NB4 (cell line): Measurements from ENCODE around the gene HIBADH.

Experiments used
- DNase-seq: peaks from one replicate; pipeline ENCODE4 v3.0.0; 2010; ENCODE audit warnings: low read depth
- H3K4me3 ChIP-seq: one replicate; pipeline ENCODE4 v1.5.1; 2011; ENCODE audit warnings: mild to moderate bottlenecking, low read depth, low read length, moderate library complexity
- CTCF ChIP-seq: IDR thresholded peaks from one replicate; pipeline ENCODE4 v1.5.1; 2012; ENCODE audit warnings: low read depth, low read length
- MAX ChIP-seq: IDR thresholded peaks from 2 replicates; pipeline ENCODE4 v1.6.1; 2011; ENCODE audit warnings: low read depth, low read length
- MYC ChIP-seq: IDR thresholded peaks from 2 replicates; pipeline ENCODE4 v1.6.1; 2011; ENCODE audit warnings: low read depth, low read length
- POLR2A ChIP-seq: IDR thresholded peaks from 2 replicates; pipeline ENCODE4 v1.6.1; 2011; ENCODE audit warnings: mild to moderate bottlenecking; ENCODE audit not compliant: insufficient read length; ENCODE audit errors: extremely low read depth

Gene HIBADH

GRCh38 chr7:27526611-27527347 is 135.9 kb downstream of the HIBADH start:
- DNase-seq, result no peak
- H3K4me3 ChIP-seq, result no peak overlapping the region
- TF ChIP-seq MAX, result no peak
- TF ChIP-seq MYC, result no peak
- TF ChIP-seq POLR2A, result no peak
- TF ChIP-seq CTCF, result no peak

GRCh38 chr7:27526131-27526530 is 136.6 kb downstream of the HIBADH start:
- DNase-seq, result no peak
- H3K4me3 ChIP-seq, result no peak overlapping the region

GRCh38 chr7:27523321-27523720 is 139.4 kb downstream of the HIBADH start:
- no peak for DNase-seq
- H3K4me3 ChIP-seq, result no peak overlapping the region
- TF ChIP-seq CTCF, result no peak
- TF ChIP-seq MYC, result no peak
- no peak for TF ChIP-seq MAX
- TF ChIP-seq POLR2A, result no peak

More at GRCh38 chr7:27526131-27526530, 136.6 kb downstream of the HIBADH start:
- TF ChIP-seq CTCF (no peak), MYC (no peak), POLR2A (no peak), MAX (no peak)

- no peak overlapping the region for H3K4me3 ChIP-seq
- DNase-seq, result no peak
- TF ChIP-seq POLR2A (no peak), CTCF (no peak), MAX (no peak), MYC (no peak)
Observed at GRCh38 chr7:27522566-27522965, 140.1 kb downstream of the HIBADH start.

- no peak overlapping the region for H3K4me3 ChIP-seq
- no peak for TF ChIP-seq MAX
- TF ChIP-seq CTCF, result no peak
- TF ChIP-seq POLR2A, result no peak
- no peak for TF ChIP-seq MYC
- DNase-seq, result no peak
Observed at GRCh38 chr7:27520815-27521790, 141.6 kb downstream of the HIBADH start.
